Right lung (tissue), 5 donors: Measurements from ENCODE around the gene MTMR10. TPM values are rescaled to one million over a fixed set of nuclear protein-coding genes. Genes with fewer than 3 reads are reported as not detected.

ENCODE experiments used
- DNase-seq, 2 donors: peaks; one replicate each; pipeline ENCODE4 v3.0.0-alpha.2; 2013
- polyA plus RNA-seq, 5 donors: library from polyadenylated mRNA; unstranded; fragments of 120-200 nt; gene quantifications; one replicate each; pipeline versions ENCODE4 v1.2.1 to v1.2.3, GENCODE V29; 2013; ENCODE audit warnings: inconsistent platforms in 1 of 5, low replicate concordance in 1 of 5; ENCODE audit not compliant: insufficient read length in 5 of 5, insufficient read depth in 1 of 5

Gene MTMR10
- polyA plus RNA-seq, 5 donors: 20.1 to 32.7 (median 30.5) TPM

GRCh38 chr15:30962079-30962478 lies 29.3 kb downstream of the MTMR10 start:
- DNase-seq: no peak

- no peak for DNase-seq
These were observed 33.2 kb downstream of the MTMR10 start for GRCh38 chr15:30958219-30958618.

DNA sequence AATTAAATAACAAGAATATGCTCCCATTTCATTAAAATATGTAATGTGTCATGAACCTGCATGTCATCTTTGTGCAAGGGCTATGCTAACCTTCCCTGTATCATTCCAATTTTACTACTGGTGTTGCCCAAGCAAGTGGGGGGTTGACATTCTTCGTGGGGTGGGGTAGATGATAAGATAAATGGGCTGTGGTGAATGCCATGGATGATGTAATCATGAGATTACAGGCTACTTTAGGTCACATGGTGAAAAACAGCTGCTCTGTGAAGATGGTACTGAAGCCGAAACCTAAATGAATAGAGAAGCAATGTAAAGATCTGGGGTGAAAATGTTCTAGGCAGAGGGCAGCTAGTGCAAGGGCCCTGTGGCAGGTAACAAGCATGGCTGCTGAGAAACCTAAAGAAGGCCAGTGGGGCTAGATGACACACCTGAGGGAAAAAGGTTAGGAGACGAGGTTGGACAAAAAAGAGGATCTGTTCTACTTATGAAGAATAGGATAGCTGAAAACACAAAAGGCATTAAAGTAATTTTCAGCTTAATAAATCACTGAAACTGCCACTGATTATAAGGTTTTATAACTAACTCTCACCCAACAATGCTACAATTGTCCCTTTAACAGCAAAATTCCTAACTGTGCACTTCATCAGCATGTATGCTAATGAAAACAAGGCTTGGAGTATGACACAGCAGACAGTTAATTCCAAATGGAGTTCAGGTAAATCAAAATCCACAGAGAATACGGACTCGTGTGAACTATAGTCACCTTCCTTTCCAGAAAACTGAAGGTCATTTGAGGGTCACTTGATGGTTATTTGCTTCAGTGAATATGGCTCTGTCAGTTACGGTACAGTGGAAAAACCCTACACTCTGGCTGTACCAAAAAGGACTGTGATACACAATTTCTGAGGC lies 35.0 kb downstream of the MTMR10 start:
- DNase-seq: no peak

- no peak for DNase-seq
These were observed 36.8 kb downstream of the MTMR10 start for GRCh38 chr15:30954674-30955073.

DNA sequence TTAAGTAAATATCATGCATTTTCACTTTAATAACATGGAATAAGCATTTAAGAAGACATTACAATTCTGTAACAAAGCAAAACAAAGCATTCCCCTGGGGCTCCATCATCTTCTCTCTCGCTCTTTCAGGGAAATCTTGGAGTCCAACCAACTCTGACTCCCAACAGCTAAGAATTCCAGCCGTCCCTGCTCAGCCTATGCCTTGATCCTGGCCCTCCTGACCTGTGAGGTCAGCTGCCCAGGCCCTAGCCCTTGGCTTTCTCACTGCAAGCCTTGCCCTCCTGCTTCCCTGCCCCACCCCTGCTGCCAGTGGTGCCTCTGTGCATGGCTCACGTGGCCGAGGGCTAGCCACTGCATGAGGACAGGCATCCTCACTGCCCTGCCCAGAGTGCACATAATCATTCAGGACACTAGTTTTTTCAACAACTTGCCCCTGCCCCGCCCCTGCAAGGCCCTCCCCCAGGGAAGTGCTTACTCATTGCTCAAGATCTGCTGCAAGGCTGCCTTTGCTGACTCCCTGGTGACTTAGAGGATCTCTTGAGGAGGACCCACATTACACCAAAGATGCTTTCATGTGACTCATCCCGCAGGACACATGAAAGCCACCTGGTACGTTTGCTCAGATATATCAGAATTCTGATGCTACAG lies 37.6 kb downstream of the MTMR10 start:
- no peak for DNase-seq

DNA sequence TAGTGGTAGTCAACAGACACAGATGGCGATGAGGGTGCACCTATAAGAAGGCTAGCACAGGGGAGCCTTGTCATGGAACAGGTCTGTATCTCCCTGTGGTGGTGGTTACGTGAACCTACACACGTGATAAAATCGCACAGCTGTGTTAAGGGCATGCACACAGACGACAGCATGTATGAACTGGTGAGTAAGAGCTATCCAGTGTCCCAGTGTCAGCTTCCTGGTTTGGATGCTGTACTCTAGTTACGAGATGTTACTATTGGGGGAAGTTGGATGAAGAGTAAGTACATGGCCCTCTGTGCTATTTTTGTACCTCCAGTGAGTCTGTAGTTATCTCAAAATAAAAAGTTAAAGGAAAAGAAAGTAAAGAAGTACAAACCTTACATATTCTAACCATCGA lies 38.2 kb downstream of the MTMR10 start:
- no peak for DNase-seq

DNA sequence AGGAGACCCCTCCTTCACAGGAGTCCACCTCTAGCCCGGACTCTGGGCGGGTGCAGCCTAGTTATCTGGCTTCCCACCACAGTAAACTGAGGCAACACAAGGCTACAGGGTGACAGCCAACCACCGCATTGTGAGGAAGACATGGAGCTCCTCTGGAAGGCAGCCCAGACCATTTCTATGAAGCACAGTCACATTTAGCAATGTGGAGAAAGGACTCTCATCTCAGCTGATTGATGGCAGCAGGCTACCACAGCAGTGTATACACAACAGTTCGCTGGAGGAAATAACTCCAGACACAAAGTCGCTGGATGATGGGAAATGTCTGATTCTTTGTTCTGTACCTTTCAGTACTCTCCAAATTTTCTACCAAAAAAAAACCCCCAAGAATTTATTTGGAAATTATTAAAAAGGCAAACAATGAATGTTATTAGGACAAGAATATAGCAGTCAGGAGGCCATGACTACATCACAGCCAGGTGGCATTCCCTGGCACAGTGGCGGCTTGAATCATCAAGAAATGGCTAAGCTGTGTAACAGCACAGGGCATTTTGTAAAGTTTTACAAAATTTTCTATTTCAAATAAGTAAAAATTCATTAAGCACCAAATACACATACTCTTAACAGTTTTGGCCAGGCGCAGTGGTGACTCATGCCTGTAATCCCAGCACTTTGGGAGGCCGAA lies 47.6 kb downstream of the MTMR10 start:
- no peak for DNase-seq

DNA sequence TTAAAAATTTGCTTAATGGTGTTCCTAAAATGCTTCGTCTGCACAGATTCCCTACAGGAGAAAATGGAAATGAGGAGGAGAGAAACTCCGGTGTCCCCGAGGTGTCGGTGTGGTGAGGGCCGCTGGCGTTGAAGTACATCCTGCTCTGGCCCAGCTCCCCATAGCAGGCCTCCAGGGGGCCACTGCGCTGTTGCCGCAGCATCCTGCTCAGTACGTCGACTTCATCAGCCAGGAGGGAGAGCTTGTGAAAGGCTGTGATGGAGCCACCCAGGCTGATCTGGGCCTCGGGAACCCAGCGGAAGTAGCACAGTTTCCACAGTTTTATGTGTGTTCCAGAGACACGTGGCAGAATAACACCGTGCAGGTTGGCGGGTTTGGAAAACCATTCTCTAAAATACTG lies 49.9 kb downstream of the MTMR10 start:
- DNase-seq: no peak

GRCh38 chr15:30940359-30940758 lies 51.1 kb downstream of the MTMR10 start:
- no peak for DNase-seq

- no peak for DNase-seq
These were observed 52.3 kb downstream of the MTMR10 start for GRCh38 chr15:30939161-30939560.

- DNase-seq: no peak
These were observed 58.1 kb downstream of the MTMR10 start for GRCh38 chr15:30933293-30933692.

DNA sequence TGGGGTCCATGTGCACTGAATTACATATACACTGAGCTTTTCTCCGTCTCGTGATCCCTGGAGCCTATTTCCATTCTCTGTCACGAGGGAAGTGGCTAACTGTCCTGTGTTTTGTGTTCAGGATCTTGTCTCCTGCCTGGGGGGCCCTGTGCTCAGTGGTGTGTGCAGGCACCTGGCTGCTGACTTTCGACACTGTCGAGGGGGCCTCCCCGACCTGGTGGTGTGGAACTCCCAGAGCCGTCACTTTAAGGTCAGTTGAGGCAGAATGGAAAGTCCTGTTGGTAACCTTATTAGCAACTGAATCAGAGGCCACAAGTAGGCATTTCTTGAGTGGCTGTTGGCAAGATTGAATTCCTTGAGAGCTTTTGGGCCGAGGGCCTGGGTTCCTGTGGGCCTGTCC lies 61.0 kb downstream of the MTMR10 start:
- no peak for DNase-seq

DNA sequence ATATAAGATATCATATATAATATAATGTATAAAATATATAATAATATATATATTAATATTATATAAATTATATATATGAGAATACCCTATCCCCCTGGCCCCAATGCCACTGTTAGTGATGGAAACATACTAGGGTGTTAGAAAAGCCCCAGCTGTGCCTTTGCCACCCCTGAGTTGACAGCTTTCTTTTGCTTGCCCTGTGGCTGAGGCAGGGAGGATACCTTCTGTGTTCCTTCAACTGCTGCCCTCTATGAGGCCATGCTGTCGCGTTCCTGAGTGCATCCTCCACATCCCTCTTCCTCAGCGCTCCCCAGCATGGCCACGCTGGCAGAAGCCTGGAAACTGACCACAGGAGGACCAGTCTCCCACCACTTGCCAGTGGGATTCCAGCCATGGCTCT lies 61.4 kb downstream of the MTMR10 start:
- no peak for DNase-seq

DNA sequence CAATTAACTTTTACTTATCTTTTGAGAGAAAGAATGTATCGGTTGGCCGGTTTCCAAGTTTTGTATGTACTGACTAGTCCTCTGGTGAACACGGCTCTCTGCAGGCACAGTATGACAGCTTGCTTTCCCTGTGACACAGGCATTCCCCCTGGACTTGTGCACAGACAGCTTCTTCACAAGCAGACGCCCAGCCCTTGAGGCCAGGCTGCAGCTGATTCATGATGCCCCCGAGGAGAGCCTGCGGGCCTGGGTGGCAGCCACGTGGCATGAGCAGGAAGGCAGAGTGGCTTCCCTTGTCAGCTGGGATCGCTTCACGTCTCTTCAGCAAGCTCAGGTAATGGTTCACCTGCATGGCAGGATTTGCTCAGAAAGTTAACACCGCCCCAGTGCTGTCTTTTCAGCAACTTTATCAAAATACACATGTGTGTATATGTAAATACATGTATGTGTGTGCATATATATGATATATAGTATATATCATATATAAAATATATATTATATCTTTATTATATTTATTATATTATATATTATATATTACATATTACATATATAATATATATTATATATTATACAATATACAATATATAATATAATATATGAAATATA lies 62.3 kb downstream of the MTMR10 start:
- DNase-seq: no peak

DNA sequence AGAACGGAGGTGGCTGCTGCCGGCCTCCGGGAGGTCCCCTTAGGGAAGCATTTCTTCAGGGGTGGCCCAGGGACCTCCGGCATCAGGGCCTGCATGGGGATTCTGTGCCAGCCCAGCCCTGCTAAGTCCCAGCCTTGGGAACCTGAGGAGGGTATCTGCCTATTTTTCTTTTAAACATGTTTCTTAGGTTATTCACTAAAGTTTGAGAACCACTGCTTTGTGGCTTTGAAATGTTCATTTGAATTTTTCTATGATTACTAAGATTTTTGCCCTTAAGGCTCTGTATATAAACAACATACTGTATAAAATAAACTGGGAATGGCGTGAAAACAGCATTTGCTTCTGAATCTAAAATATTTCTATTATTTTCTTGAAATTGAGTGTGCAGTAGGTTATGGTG lies 63.4 kb downstream of the MTMR10 start:
- DNase-seq: no peak

DNA sequence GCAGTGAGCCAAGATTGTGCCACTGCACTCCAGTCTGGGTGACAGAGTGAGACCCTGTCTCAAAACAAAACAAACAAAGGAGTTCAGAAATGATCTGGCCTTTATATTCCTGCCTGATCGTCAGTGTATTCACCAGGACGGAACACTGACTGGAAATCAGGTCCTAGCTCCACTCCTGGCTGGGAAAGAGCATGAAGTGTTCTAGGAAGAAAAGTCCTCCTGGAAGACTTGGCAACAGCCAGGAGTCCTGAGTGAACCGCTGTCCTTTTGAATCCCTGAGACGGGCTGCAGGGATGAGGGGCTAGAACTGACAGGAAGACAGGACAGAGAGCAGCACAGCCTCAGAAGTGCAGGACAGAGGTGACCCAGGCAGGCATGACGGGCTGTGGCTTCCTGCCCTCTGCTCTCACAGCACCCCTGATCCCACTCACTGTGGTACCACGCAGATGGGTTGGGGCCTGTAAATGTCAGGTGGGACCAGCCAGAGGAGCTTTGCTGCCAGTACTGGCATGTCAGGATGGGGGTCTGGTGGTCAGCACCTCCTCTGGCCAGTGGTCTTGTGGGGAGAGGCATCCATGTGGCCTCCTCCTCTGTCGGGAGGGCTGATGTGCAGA lies 64.2 kb downstream of the MTMR10 start:
- DNase-seq: no peak

DNA sequence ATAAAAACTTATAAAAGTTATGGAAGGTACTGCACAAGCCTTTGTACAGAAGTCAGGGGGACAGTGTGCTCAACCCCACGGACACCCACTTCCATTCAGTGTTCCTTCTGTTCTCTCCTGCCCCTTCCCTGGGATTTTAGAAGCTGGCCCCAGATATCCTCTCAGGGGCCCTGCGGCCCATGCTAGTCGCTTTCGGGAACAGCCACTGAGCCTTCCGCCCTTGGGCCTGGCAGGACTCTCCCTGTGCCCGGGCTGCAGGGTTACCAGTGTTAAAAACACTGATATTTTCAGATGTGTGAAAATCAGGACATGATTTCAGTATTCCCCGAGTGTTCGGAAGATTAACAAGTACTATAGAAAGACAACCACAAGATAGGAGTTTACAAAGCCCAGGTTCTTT lies 65.3 kb downstream of the MTMR10 start:
- DNase-seq: no peak

- no peak for DNase-seq
These were observed 65.7 kb downstream of the MTMR10 start for GRCh38 chr15:30925686-30926085.

- DNase-seq: no peak
These were observed 67.1 kb downstream of the MTMR10 start for GRCh38 chr15:30924353-30924752.

- no peak for DNase-seq
These were observed 68.0 kb downstream of the MTMR10 start for GRCh38 chr15:30923429-30923828.

DNA sequence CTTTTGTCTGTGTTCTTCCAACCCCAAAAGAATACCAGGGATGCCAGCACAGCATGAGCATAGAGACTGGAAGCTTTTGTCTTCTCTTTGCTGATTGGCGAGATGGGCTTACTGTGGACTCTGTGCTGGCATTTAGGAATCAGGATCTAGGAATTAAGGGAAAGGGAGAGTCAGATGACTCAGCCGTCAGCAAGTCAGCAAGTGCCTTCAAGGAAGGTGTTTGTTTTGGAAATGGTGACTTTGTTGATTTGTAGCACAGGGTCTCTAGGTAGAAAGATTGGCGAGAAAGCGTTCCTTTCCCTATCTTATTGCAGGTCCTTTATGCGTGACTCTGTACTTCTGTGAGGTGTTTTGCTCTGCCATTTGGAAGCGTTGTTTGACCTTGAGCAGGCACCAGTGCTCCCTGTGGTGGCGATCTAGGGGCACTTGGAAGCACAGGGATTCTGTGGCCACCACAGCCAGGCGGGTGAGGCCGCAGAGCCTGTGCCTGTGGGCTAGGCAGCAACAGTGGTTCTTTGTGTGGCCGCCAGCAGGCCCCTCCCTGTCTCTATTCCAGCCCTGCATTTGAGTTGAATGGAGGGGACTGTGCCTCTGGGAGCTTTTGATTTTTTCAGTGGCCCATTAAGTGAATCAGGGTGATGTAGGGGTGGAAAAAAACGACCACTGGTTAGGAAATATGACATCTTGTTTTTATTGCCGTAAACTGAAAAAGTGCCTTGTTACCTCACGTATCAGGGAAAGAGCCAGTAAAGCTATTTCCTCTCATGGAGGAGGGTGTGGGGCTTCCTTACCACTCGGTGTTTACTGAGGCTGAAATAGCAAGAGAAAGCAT lies 68.7 kb downstream of the MTMR10 start:
- DNase-seq: no peak
